HG03039 (cell line): Measurements from ENCODE around the gene TMEM151B.
"Not testable (repeated sequence)": the region's sequence is repeated elsewhere in the genome, so short reads cannot be mapped to it uniquely, and the experiment has no call there.

Experiments used
- ATAC-seq: cut with Tn5 transposase; IDR thresholded peaks from one replicate; pipeline ENCODE4 v1.9.1; 2021; ENCODE audit warnings: mild to moderate bottlenecking, moderate library complexity; ENCODE audit not compliant: unreplicated experiment

The TMEM151B gene

DNA sequence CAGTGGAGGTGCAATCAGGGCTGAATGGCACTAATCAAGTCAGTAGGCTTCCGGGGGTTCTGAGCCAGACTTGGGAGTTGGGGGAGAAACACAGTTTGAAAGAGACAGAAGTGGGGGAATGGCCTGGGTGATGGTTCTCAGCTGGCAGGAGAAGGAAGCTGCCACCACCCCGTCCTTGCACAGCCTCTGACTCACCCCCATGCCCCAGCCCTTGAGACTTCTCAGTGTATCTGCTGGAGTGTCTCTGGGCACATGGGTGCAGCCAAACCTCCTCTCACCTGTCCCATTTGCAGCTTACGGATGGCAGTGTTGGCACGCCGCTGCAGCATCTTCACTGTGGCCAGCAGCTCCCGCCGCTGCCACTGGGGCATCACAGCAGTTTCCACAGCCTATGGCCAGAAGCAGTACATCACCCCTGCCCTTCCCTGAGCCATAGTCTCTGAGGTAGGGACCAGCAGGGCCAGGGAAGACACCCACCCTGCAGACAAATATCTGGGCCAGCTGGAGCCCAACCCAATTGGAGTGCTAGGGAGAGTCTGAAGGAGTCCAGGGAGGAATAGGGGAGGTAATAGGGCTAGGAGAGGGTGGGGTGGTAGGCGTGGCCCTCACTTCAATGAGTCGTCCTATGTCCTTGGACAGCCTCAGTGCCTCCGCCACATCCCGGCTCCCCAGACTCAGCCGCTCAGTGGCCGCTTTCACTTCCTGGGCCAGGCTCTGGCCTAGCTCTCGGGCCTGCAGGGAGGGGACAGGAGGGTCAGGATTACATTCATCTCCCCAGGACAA is 31.7 kb downstream of the TMEM151B start:
- no peak for ATAC-seq

- no peak for ATAC-seq
Measured at GRCh38 chr6:44302856-44303255, 32.6 kb downstream of the TMEM151B start.

- ATAC-seq: no peak
Measured at GRCh38 chr6:44303842-44304241, 33.6 kb downstream of the TMEM151B start.

DNA sequence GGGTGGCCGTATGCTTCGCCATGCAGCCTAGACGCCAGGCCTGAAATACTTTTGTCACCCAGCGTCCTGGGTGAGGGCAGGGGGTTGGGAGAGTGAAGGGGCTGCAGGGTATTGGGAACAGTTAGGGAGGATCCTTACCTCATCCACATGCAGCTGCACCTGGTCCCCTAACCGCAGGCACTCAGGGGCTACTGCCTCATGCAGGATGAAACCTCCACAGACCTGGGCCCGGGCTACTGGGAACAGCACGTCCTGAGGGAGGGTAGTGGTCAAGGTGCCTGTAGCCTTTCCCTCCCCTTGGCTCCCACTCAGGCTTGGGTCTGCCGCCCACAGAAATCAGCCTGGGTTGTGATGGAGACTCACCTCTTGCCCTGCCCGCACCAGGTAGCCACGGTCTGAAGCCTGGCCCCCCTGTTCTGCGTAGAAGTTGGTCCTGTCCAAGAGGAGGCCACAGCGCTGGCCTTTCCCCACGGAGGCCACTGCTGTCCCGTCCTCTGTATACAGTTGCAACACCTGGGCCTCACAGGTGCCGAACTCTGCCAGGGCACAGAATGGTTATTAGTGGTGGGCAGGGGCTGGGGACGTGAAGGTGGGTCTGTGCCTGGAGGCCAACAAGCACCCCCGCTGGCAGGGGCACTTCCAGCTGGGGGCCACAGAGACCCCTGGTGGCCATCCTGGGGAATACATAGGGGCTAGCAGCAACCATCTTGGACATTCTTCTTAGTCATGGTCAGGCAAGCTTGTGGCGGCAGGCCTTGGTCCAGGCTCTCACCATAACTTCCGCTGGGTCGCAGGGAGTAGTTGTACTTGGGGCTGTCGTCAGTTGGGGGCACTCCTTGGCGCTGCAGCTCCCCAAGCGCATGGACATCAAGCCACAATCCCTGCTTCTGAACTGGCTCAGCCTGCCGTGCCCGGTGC is 34.3 kb downstream of the TMEM151B start:
- no peak for ATAC-seq

DNA sequence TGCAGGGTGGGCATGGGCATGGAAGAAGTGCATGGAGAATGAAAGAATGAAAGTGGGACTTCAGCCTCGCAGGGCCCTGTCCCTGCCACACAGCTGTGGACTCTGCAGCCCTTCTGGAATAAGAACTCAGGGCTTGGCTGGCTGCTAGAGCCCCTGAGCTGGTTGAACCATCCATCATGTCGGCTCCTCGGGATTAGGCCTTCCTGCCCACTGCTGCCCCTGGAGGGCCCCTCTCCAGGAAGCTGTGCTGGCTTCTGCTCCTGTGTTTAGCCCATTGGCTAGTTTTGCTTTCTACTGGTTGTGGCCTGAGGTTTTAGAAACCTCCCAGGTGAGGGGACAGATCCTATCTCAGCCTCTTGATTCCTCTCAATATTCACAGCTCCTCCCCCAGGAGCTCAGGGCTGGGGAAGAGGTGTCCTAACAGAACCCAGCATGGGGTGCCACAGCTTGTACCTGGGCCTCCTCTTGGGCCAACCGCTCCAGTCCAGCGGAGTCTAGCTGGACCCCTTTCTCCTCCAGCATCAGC is 35.0 kb downstream of the TMEM151B start:
- no peak for ATAC-seq

GRCh38 chr6:44306710-44307109 is 36.5 kb downstream of the TMEM151B start:
- ATAC-seq: no peak

- no peak for ATAC-seq
Measured at GRCh38 chr6:44307217-44307616, 37.0 kb downstream of the TMEM151B start.

DNA sequence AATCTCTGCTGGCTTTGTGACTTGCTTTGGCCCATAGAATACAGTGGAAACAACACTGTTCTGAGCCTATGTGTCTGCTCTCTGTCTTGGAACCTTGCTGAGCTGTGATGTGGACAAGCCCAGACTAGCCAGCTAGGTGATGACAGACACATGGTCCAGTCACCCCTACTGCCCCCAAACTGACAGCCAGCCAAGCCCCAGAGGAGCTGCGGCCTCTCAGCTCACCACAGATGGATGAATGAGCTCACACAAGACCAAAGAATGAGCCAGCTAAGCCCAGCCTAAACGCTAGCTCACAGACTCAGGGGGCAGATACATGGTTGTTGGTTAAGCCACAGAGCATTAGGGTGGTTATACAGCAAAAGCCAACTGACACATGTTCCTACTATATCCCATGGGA is 38.8 kb downstream of the TMEM151B start:
- no peak for ATAC-seq

DNA sequence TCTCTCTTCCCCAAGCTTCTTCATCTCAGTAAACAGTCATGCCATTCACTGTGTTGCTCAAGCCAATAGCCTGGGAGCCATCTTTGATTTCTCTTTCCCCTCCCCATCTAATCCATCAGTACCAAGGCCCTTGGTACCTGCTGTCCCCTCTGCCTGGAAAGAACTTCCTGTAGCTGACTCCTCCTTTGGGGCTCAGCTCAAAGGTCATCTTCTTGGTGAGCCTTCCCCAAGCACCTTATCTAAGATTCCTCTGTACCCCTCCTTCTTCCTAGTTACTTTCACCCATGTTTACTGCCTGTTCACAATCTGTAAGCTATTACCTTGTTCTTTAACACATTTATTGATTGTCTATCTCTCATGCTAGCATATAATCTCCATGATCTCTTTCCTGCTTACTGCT is 39.4 kb downstream of the TMEM151B start:
- ATAC-seq: no peak

DNA sequence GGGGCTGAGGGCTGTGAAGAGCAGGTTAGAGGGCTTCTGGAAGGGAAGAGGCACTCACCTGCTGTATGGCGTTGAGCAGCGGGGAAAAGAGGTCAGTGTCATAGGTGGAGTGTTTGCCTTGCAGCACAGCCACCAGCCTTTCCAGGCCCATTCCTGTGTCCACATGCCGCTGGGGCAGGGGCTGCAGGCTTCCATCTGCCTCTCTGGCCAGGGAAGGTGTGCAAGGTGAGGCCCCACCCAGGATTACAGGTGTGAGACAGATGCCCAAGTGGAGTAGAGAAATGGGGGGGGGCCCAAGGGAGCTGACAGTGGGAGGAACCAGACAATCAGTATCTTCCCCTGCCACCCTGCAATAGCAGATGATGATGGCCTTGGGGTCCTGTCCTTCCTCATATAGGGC is 40.0 kb downstream of the TMEM151B start:
- ATAC-seq: no peak

DNA sequence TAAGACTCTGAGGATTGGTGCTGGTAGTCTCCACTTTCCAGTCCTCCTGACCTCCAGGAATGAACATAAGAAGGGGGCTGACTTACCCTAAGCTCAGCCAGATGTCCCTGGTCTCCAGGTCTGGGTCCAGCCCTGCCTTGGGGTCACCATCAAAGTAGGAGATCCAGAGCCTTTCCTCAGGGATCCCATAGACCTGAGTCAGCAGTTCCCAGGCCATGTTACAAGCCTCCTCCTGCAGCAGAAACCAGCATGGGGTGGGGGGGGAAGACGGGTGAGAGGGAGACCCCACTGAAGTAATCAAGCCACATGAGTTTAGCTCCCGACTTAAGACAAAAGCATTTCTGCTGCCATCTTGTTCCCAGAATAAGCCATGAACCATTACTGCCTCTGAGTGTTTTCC is 41.1 kb downstream of the TMEM151B start:
- no peak for ATAC-seq

DNA sequence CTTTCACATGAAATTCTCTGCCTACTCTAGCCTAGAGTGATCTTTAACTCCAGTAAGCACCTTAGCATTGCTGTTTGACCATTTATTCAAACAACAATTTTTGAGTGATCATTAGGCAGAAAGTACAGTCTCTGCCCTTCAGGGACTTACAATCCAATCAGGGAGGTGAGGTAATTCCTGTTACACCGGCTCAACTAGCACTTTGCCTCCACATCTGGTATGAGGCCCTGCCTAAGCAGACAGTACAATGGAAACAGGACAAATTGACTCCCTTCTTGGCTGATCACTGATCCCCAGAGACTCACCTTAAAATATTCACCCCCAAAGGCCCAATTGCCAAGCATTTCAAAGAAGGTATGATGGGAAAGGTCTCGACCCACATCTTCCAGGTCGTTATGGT is 41.5 kb downstream of the TMEM151B start:
- no peak for ATAC-seq

DNA sequence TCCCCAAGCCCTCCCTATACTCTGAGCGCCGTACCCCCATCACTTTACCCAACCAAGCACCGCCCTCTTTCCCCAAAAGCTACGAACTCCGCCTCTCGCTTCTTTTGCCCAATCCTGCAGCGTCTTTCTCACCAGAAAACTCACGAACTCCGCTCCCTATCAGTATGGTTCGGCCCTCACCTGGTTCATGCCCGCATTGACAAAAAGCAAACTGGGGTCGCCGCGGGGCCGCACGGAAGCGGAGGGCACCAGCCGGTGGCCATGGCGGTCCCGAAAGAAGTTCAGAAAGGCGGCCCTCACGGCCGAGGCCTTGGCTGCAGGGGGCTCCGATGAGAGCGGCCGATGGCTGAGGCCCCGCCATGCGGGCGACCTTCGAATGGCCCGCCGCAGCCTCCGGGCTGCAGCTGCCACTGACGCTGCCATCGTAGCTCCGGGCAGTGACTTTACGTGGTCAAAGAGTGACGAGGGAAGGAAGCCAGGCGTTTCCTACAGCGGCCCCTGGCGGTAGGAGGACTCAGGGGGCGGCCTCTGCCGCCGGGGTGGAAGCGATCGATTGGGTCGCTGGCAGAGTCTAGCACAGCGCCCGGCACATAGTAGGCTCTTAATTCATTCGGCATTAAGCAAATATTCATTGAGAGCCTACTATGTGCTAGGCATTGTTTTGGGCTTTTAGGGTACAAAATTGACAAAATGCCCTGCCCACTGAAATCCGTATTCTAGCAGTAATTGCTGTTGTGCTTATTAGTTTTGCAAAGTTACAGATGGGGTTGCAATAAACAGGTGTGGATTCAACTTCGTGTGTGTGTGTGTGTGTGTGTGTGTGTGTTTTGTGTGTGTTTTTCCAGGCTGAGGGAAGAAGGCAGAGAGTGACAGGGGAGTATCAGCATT is 42.9 kb downstream of the TMEM151B start, which contains the start of gene AARS2:
Gene AARS2 (minus strand): TSS at position 447 of the 888 bp plus-strand sequence. CDS start 24 bp downstream, at position 423.
- ATAC-seq: peak; percentile 83

DNA sequence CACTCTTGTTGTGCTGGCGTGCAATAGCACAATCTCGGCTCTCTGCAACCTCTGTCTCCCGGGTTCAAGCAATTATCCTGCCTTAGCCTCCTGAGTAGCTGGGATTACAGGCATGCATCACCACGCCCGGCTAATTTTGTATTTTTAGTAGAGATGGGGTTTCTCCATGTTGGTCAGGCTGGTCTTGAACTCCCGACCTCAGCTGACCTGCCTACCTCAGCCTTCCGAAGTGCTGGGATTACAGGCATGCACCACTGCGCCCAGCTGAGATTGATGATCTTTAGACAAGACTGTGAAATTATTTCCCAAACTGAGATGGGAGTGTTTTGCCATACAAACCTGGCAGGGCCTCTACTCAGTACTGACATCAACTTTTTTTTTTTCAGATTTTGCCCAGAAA is 44.4 kb downstream of the TMEM151B start:
- ATAC-seq: not testable (repeated sequence)

- no peak for ATAC-seq
Measured at GRCh38 chr6:44315516-44315915, 45.3 kb downstream of the TMEM151B start.

GRCh38 chr6:44315951-44316350 is 45.7 kb downstream of the TMEM151B start:
- no peak for ATAC-seq

GRCh38 chr6:44316481-44316880 is 46.2 kb downstream of the TMEM151B start:
- ATAC-seq: no peak

DNA sequence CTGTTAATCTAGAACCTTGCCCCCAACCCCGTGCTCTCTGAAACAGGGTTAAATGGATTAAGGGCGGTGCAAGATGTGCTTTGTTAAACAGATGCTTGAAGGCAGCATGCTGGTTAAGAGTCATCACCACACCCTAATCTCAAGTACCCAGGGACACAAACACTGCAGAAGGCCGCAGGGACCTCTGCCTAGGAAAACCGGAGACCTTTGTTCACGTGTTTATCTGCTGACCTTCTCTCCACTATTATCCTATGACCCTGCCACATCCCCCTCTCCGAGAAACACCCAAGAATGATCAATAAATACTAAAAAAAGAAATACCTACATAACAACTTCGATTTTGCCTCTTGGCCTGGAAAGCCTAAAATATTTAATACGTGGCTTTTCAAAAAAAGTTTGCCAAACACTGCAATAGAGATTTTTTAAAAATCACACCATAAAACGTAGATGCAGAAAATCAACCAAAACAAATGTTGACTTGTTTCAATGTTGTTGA is 46.9 kb downstream of the TMEM151B start:
- not testable (repeated sequence) for ATAC-seq

GRCh38 chr6:44321210-44321609 is 51.0 kb downstream of the TMEM151B start:
- ATAC-seq: no peak

DNA sequence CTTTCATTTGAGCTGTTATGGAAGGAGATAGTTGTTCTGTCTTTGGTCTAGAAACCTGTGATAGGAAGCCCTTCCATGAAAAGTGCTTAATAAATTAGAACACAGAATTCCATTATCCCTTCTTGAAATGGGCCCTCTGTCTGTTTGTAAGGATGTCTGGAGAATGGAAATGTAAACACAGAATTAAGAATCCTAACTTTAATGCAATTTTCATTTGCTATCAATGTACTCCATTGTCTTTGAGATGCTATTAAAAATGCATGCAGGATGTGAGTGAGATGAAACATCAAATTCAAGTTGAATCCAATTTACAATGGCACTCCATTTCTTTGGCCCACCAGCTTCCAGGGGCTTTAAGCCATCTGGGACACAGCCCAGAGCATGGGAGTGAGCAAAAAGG is 56.8 kb downstream of the TMEM151B start:
- no peak for ATAC-seq
